GM23248 (cell line): Measurements from ENCODE around the gene COX17. TPM values are rescaled to one million over a fixed set of nuclear protein-coding genes. Genes with fewer than 3 reads are reported as not detected.

Experiments
- DNase-seq: peaks from one replicate; pipeline ENCODE4 v3.0.0-alpha.2; 2015
- H2AFZ ChIP-seq: fragments of 200-600 bp; sonication (generic); 2 replicates; pipeline ENCODE4 v1.6.1; 2016; ENCODE audit warnings: antibody characterized with exemption
- H3F3A ChIP-seq: fragments of 200-600 bp; sonication (generic); 2 replicates; pipeline ENCODE4 v1.6.1; 2016; ENCODE audit warnings: mild to moderate bottlenecking, antibody characterized with exemption, mixed run types; ENCODE audit not compliant: insufficient read depth
- H3K27ac ChIP-seq: fragments of 200-600 bp; sonication (generic); 2 replicates; pipeline ENCODE4 v1.5.1; 2016; ENCODE audit warnings: mild to moderate bottlenecking
- H3K27me3 ChIP-seq: fragments of 200-600 bp; sonication (generic); replicated peaks from 2 replicates; pipeline ENCODE4 v1.6.1; 2016; ENCODE audit warnings: mild to moderate bottlenecking; ENCODE audit not compliant: insufficient read depth
- H3K36me3 ChIP-seq: fragments of 200-600 bp; sonication (generic); 2 replicates; pipeline ENCODE4 v1.6.1; 2016; ENCODE audit warnings: low read depth, mild to moderate bottlenecking
- H3K4me1 ChIP-seq: fragments of 200-600 bp; sonication (generic); 2 replicates; pipeline ENCODE4 v1.6.1; 2016; ENCODE audit warnings: mild to moderate bottlenecking; ENCODE audit not compliant: insufficient read depth
- H3K4me2 ChIP-seq: fragments of 200-600 bp; sonication (generic); one replicate; pipeline ENCODE4 v1.6.1; 2016; ENCODE audit warnings: mild to moderate bottlenecking; ENCODE audit not compliant: unreplicated experiment
- H3K4me3 ChIP-seq: fragments of 200-600 bp; sonication (generic); 2 replicates; pipeline ENCODE4 v1.5.1; 2016; ENCODE audit warnings: mild to moderate bottlenecking
- H3K79me2 ChIP-seq: fragments of 200-600 bp; sonication (generic); 2 replicates; pipeline ENCODE4 v1.6.1; 2016; ENCODE audit warnings: mild to moderate bottlenecking; ENCODE audit not compliant: insufficient read depth
- H3K9ac ChIP-seq: fragments of 200-600 bp; sonication (generic); 2 replicates; pipeline ENCODE4 v1.6.1; 2016; ENCODE audit warnings: mild to moderate bottlenecking
- H3K9me2 ChIP-seq: fragments of 200-600 bp; sonication (generic); 2 replicates; pipeline ENCODE4 v1.6.1; 2016; ENCODE audit warnings: mixed run types, mild to moderate bottlenecking, moderate library complexity; ENCODE audit not compliant: insufficient read depth
- H3K9me3 ChIP-seq: fragments of 200-600 bp; sonication (generic); one replicate; pipeline ENCODE4 v1.6.1; 2017; ENCODE audit warnings: low read depth
- H4K20me1 ChIP-seq: fragments of 200-600 bp; sonication (generic); 2 replicates; pipeline ENCODE4 v1.6.0; 2016; ENCODE audit not compliant: insufficient read depth
- EZH2 ChIP-seq: fragments of 200-600 bp; sonication (generic); IDR thresholded peaks from 2 replicates; pipeline ENCODE4 v1.6.1; 2018; ENCODE audit warnings: antibody characterized with exemption, mild to moderate bottlenecking; ENCODE audit not compliant: insufficient read depth, poor library complexity, severe bottlenecking
- EZH2phosphoT487 ChIP-seq: fragments of 200-600 bp; sonication (generic); IDR thresholded peaks from 2 replicates; pipeline ENCODE4 v1.6.1; 2018; ENCODE audit warnings: antibody characterized with exemption, moderate library complexity, mild to moderate bottlenecking, low read depth; ENCODE audit not compliant: insufficient read depth
- WGBS, 2 experiments: methylation state at CpG; one replicate each; pipeline ENCODE4 v1.1.6; 2015 to 2017; ENCODE audit warnings: low lambda C conversion rate in 2 of 2, low coverage in 1 of 2; ENCODE audit errors: missing lambda C conversion rate in 2 of 2; 5-methylcytosine and 5-hydroxymethylcytosine counted together
- in situ Hi-C: fragments of 300-500 bp; cut with MboI; formaldehyde crosslinking; loops from 2 replicates; pipeline ENCODE4 v1.15.0; 2020
- polyA plus RNA-seq: library from polyadenylated mRNA; unstranded; fragments of >200 nt; fragmentation: Nextera tagmentation; extraction: Ambion mirVana; gene quantifications from 2 replicates; pipeline ENCODE4 v1.2.1, GENCODE V29; 2016
- total RNA-seq: library from RNA; depleted of rRNA; stranded (reverse); fragments of >200 nt; shearing (Covaris generic); gene quantifications from 2 replicates; pipeline ENCODE4 v1.2.3, GENCODE V29; 2014

The COX17 gene
- total and polyA plus RNA-seq, 2 experiments from 2014 or later: 7.0 to 53.3 TPM

DNA sequence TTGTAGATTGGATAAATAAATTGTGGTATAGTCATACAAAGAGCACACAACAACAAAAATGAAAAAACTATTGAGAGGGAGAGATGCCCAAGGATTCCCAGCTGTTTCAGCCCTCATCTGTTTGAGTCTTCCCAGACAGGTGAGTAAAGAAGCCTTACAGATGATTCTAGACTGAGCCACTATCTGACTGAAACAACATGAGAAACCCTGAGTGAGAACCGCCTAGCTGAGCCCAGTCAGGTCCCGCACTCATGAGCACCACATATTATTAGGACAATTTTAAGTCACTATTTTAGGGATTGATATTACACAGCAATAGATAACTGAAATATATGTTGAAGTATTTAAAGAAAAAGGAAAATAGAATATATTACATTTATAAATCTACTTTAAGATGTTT is 35.8 kb downstream of the COX17 start:
- H3K79me2 ChIP-seq: no peaks in the 10 kb centered on the region
- DNase-seq: no peak
- H3K9ac ChIP-seq: no peak overlapping the region
- in situ Hi-C loops: no loop called here
- peaks cover 39% of the 10 kb centered on the region for H3F3A ChIP-seq
- no peak overlapping the region for H2AFZ ChIP-seq
- TF ChIP-seq EZH2 (no peak), EZH2phosphoT487 (no peak)
- H3K9me3 ChIP-seq: no peaks in the 10 kb centered on the region
- WGBS, 2 experiments: 86 to 88% methylated on average over 2 of the region's 2 CpGs
- H3K27ac ChIP-seq: no peak overlapping the region
- H3K27me3 ChIP-seq: no peaks in the 10 kb centered on the region
- no peaks in the 10 kb centered on the region for H4K20me1 ChIP-seq
- no peak overlapping the region for H3K4me3 ChIP-seq
- no peaks in the 10 kb centered on the region for H3K36me3 ChIP-seq
- no peak overlapping the region for H3K4me2 ChIP-seq
- peaks cover 50% of the 10 kb centered on the region for H3K4me1 ChIP-seq
- no peaks in the 10 kb centered on the region for H3K9me2 ChIP-seq

DNA sequence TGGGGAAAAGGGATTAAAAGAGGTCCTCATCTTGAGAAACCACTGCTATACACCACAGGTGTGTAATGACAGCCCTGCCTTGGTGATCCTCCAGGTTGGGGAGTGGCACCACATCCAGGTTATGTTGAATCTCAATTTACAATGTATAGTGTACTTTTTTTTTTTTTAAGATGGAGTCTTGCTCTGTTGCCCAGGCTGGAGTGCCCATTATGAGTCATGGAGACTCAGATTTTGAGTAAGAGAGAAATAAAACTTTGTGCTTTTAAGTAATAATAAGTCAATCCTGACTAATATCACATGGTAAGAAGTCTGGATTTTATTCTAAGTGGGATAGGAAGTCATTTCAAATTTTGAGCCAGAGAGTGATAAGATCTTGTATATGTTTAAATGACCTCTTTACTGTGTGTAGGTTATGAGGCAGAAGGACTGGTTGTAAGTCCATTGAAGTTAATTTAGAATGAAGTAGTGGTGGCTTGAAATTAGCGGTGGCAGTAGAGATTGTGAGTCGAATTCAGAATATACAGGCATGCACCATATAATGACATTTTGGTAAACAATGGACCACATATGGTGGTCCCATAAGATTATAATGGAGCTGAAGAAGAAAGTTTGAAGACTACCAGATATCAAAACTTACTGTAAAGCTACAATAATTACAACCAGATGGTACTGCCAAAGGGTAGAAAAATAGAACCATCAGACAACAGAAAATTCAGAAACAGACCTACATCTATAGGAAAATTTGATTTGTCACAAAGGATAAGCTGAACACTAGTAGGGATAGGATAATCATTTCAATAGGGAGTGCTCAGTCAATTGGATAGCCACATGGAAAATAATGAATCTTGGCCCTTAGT is 37.5 kb downstream of the COX17 start:
- peaks cover 44% of the 10 kb centered on the region for H3F3A ChIP-seq
- H3K36me3 ChIP-seq: no peaks in the 10 kb centered on the region
- H3K27me3 ChIP-seq: no peaks in the 10 kb centered on the region
- no peaks in the 10 kb centered on the region for H3K9me2 ChIP-seq
- no peak for TF ChIP-seq EZH2
- H4K20me1 ChIP-seq: no peaks in the 10 kb centered on the region
- H2AFZ ChIP-seq: no peak overlapping the region
- H3K4me3 ChIP-seq: no peak overlapping the region
- in situ Hi-C loops: no loop called here
- no peaks in the 10 kb centered on the region for H3K79me2 ChIP-seq
- H3K9ac ChIP-seq: no peak overlapping the region
- peak overlapping the region; percentile 95 for H3K27ac ChIP-seq
- no peak overlapping the region for H3K4me2 ChIP-seq
- H3K9me3 ChIP-seq: no peaks in the 10 kb centered on the region
- H3K4me1 ChIP-seq: peaks cover 57% of the 10 kb centered on the region
- peak; percentile 36 for DNase-seq
- WGBS, 2 experiments: 96 to 98% methylated on average over 2 of the region's 2 CpGs

DNA sequence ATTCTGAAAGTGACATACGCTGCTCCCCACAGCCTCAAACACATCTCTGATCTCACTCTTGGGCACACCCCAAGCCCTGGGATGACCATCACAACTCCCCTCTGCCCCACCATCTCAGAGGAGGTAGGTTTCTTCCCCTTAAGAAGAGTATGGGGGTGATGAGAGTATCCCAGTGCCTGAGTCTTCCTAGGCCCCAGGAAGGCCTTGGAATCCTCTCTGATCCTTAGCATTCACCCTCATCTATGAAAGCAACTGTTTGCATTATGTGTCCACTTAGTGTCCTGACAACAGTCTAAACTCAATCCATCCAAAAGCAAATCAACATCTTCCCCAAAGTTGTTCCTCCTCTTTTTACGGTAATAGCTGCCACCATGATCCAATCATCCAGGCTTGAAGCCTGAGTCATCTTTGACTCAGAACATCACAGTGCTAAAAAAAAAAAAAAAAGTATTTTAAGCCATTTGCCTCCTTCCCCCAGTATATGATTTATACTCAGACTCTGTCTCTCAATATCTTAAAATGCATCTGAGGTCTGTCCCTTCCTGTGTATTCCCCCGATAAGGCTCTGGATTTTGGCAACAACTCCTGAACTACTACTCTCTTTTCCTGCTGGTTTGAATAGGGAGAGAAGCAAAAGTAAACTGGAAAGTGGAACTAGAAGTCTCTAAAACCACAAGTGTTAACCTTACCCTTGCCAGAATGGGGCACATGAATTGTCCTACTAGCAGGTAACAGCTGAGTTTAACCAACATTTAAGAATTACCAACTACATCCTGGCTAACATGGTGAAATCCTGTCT is 39.3 kb downstream of the COX17 start:
- Histone ChIP-seq H3K27ac (peak overlapping the region; percentile 95), H3K79me2 (no peaks in the 10 kb centered on the region), H3K9me3 (no peaks in the 10 kb centered on the region), H3K9me2 (no peaks in the 10 kb centered on the region), H3K9ac (peak overlapping the region; percentile 70), H3F3A (peaks cover 38% of the 10 kb centered on the region), H2AFZ (peak overlapping the region; percentile 67), H4K20me1 (no peaks in the 10 kb centered on the region), H3K4me2 (peak overlapping the region; percentile 76), H3K4me3 (peak overlapping the region; percentile 41), H3K4me1 (peaks cover 44% of the 10 kb centered on the region), H3K36me3 (no peaks in the 10 kb centered on the region), H3K27me3 (no peaks in the 10 kb centered on the region)
- WGBS, 2 experiments: 32 to 33% methylated on average over 3 of the region's 3 CpGs
- TF ChIP-seq EZH2 (no peak), EZH2phosphoT487 (no peak)
- DNase-seq: peak; percentile 91
- in situ Hi-C loops: no loop called here

GRCh38 chr3:119636891-119637611 is 40.2 kb downstream of the COX17 start:
- in situ Hi-C loops: no loop called here
- no peaks in the 10 kb centered on the region for H3K27me3 ChIP-seq

More at GRCh38 chr3:119636891-119637611, 40.2 kb downstream of the COX17 start:
- Histone ChIP-seq H3K4me2 (peak overlapping the region; percentile 76), H3K36me3 (no peaks in the 10 kb centered on the region), H4K20me1 (no peaks in the 10 kb centered on the region), H3K4me3 (no peak overlapping the region), H3K79me2 (no peaks in the 10 kb centered on the region), H3F3A (peaks cover 33% of the 10 kb centered on the region), H3K4me1 (peaks cover 36% of the 10 kb centered on the region), H3K9me2 (no peaks in the 10 kb centered on the region), H3K9me3 (no peaks in the 10 kb centered on the region), H2AFZ (peak overlapping the region; percentile 67), H3K9ac (peak overlapping the region; percentile 70), H3K27ac (peak overlapping the region; percentile 95)
- TF ChIP-seq EZH2 (no peak), EZH2phosphoT487 (no peak)
- no peak for DNase-seq
- 90% methylated on average over 4 of the region's 4 CpGs for WGBS, 2 experiments
